ENCODE results near the gene OCEL1. TPM values are rescaled to one million over a fixed set of nuclear protein-coding genes. Genes with fewer than 3 reads are reported as not detected.

The OCEL1 gene
- total and polyA plus RNA-seq, 2 of the 13 experiments (the other 11 are each of a cell fraction or from before 2014, with no cell fraction given), result 10.6 to 17.2 TPM

GRCh38 chr19:17246681-17247425 lies 20.8 kb downstream of the OCEL1 start (continued):
- TF ChIP-seq ZNF383 (CRISPR knock-in tag; IDR thresholded peaks at IDR 0.05; ENCODE audit: borderline replicate concordance) (no peak), ZNF331 (CRISPR knock-in tag; IDR thresholded peaks at IDR 0.05) (no peak), ZFP37 (CRISPR knock-in tag; IDR thresholded peaks at IDR 0.05; ENCODE audit: borderline replicate concordance) (no peak), POLR2G (IDR thresholded peaks at IDR 0.05; ENCODE audit: low read depth, low read length) (peak; percentile 77), ZNF891 (CRISPR knock-in tag; IDR thresholded peaks at IDR 0.05) (no peak; the same call in 1 of the 2 replicates), ELK4 (CRISPR knock-in tag; IDR thresholded peaks at IDR 0.05; ENCODE audit: borderline replicate concordance) (no peak), ZNF782 (CRISPR knock-in tag; IDR thresholded peaks at IDR 0.05; ENCODE audit: borderline replicate concordance) (no peak), ZNF652 (CRISPR knock-in tag; IDR thresholded peaks at IDR 0.05; ENCODE audit: borderline replicate concordance, low read depth) (peak; percentile 58; the same call in 1 of the 2 replicates), ZNF329 (CRISPR knock-in tag; IDR thresholded peaks at IDR 0.05; ENCODE audit: low read depth) (0 out of 2 replicates have a peak, but pooled peaks have one; percentile 63), NCOR1 (IDR thresholded peaks at IDR 0.05; ENCODE audit: borderline replicate concordance, low read length) (peak; percentile 59; the same call in 1 of the 2 replicates), ZBTB7B (CRISPR knock-in tag; IDR thresholded peaks at IDR 0.05) (peak; percentile 35; the same call in 1 of the 2 replicates), KLF11 (CRISPR knock-in tag; IDR thresholded peaks at IDR 0.05) (no peak), ZBTB38 (CRISPR knock-in tag; IDR thresholded peaks at IDR 0.05) (no peak), TBP (CRISPR knock-in tag; IDR thresholded peaks at IDR 0.05) (no peak), PITX1 (CRISPR knock-in tag; IDR thresholded peaks at IDR 0.05) (no peak; the same call in 1 of the 2 replicates), ZNF264 (CRISPR knock-in tag; IDR thresholded peaks at IDR 0.05) (0 out of 2 replicates have a peak, but pooled peaks have one; percentile 35), REPIN1 (CRISPR knock-in tag; IDR thresholded peaks at IDR 0.05; ENCODE audit: borderline replicate concordance, low read depth) (no peak)
- TF ChIP-seq, protein P1, sequence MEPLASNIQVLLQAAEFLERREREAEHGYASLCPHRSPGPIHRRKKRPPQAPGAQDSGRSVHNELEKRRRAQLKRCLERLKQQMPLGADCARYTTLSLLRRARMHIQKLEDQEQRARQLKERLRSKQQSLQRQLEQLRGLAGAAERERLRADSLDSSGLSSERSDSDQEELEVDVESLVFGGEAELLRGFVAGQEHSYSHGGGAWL (CRISPR knock-in tag; IDR thresholded peaks at IDR 0.05), result no peak
- TF ChIP-seq, protein P2, sequence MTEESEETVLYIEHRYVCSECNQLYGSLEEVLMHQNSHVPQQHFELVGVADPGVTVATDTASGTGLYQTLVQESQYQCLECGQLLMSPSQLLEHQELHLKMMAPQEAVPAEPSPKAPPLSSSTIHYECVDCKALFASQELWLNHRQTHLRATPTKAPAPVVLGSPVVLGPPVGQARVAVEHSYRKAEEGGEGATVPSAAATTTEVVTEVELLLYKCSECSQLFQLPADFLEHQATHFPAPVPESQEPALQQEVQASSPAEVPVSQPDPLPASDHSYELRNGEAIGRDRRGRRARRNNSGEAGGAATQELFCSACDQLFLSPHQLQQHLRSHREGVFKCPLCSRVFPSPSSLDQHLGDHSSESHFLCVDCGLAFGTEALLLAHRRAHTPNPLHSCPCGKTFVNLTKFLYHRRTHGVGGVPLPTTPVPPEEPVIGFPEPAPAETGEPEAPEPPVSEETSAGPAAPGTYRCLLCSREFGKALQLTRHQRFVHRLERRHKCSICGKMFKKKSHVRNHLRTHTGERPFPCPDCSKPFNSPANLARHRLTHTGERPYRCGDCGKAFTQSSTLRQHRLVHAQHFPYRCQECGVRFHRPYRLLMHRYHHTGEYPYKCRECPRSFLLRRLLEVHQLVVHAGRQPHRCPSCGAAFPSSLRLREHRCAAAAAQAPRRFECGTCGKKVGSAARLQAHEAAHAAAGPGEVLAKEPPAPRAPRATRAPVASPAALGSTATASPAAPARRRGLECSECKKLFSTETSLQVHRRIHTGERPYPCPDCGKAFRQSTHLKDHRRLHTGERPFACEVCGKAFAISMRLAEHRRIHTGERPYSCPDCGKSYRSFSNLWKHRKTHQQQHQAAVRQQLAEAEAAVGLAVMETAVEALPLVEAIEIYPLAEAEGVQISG (CRISPR knock-in tag; IDR thresholded peaks at IDR 0.05), result peak; percentile 42; the same call in 1 of the 2 replicates
- TF ChIP-seq, protein P3, sequence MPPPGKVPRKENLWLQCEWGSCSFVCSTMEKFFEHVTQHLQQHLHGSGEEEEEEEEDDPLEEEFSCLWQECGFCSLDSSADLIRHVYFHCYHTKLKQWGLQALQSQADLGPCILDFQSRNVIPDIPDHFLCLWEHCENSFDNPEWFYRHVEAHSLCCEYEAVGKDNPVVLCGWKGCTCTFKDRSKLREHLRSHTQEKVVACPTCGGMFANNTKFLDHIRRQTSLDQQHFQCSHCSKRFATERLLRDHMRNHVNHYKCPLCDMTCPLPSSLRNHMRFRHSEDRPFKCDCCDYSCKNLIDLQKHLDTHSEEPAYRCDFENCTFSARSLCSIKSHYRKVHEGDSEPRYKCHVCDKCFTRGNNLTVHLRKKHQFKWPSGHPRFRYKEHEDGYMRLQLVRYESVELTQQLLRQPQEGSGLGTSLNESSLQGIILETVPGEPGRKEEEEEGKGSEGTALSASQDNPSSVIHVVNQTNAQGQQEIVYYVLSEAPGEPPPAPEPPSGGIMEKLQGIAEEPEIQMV (CRISPR knock-in tag; IDR thresholded peaks at IDR 0.05; ENCODE audit: low read depth), result no peak

All from HepG2 (cell line).